T follicular helper cell (primary cell): ENCODE data around the gene SSH2.
"Not testable (repeated sequence)": the region's sequence is repeated elsewhere in the genome, so short reads cannot be mapped to it uniquely, and the experiment has no call there.

Experiments used
- DNase-seq: peaks from one replicate; pipeline ENCODE4 v3.0.0-alpha.2; 2020; ENCODE audit warnings: low read depth

The SSH2 gene

GRCh38 chr17:29664743-29665480, 265.1 kb downstream of the SSH2 start:
- DNase-seq = no peak

- no peak for DNase-seq
Observed at GRCh38 chr17:29663155-29663554, 266.9 kb downstream of the SSH2 start.

- DNase-seq = no peak
Observed at GRCh38 chr17:29661213-29661612, 268.8 kb downstream of the SSH2 start.

GRCh38 chr17:29659155-29659554, 270.9 kb downstream of the SSH2 start:
- DNase-seq = no peak

- DNase-seq = no peak
Observed at GRCh38 chr17:29655323-29655722, 274.7 kb downstream of the SSH2 start.

GRCh38 chr17:29653995-29654714, 275.9 kb downstream of the SSH2 start:
- DNase-seq = no peak

GRCh38 chr17:29652976-29653375, 277.1 kb downstream of the SSH2 start:
- DNase-seq = no peak

GRCh38 chr17:29651913-29652312, 278.1 kb downstream of the SSH2 start:
- not testable (repeated sequence) for DNase-seq

GRCh38 chr17:29650396-29650795, 279.6 kb downstream of the SSH2 start:
- no peak for DNase-seq

GRCh38 chr17:29649359-29649758, 280.7 kb downstream of the SSH2 start:
- no peak for DNase-seq

GRCh38 chr17:29648005-29648404, 282.0 kb downstream of the SSH2 start:
- DNase-seq = no peak

- DNase-seq = no peak
Observed at GRCh38 chr17:29645515-29646051, 284.4 kb downstream of the SSH2 start.

GRCh38 chr17:29643817-29644160, 286.2 kb downstream of the SSH2 start:
- DNase-seq = no peak

GRCh38 chr17:29642171-29642611, 287.8 kb downstream of the SSH2 start:
- no peak for DNase-seq

GRCh38 chr17:29640981-29641642, 288.9 kb downstream of the SSH2 start:
- no peak for DNase-seq

- DNase-seq = no peak
Observed at GRCh38 chr17:29640413-29640812, 289.6 kb downstream of the SSH2 start.

- no peak for DNase-seq
Observed at GRCh38 chr17:29633886-29634285, 296.1 kb downstream of the SSH2 start.

GRCh38 chr17:29630630-29631193, 299.3 kb downstream of the SSH2 start:
- DNase-seq = no peak

GRCh38 chr17:29629839-29630238, 300.2 kb downstream of the SSH2 start:
- DNase-seq = no peak

- no peak for DNase-seq
Observed at GRCh38 chr17:29628644-29629043, 301.4 kb downstream of the SSH2 start.

- DNase-seq = no peak
Observed at GRCh38 chr17:29627951-29628350, 302.1 kb downstream of the SSH2 start.

GRCh38 chr17:29625037-29625750, 304.8 kb downstream of the SSH2 start:
- DNase-seq = no peak
